Effector memory CD4-positive, alpha-beta T cell (primary cell): ENCODE data around the gene PVR.

Experiments
- DNase-seq, 3 donors: peaks; one replicate each; pipeline ENCODE4 v3.0.0-alpha.2; 2020
- H3K27ac ChIP-seq: 2 replicates; pipeline ENCODE4 v1.7.0; 2013; ENCODE audit warnings: mild to moderate bottlenecking, low read length, moderate library complexity; ENCODE audit not compliant: insufficient read depth, poor library complexity, severe bottlenecking
- H3K27me3 ChIP-seq: replicated peaks from 2 replicates; pipeline ENCODE4 v1.7.0; 2013; ENCODE audit warnings: mild to moderate bottlenecking, low read length; ENCODE audit not compliant: insufficient read depth, control insufficient read depth, poor library complexity, severe bottlenecking
- H3K36me3 ChIP-seq: 2 replicates; pipeline ENCODE4 v1.7.0; 2013; ENCODE audit warnings: mild to moderate bottlenecking, low read length, moderate library complexity; ENCODE audit not compliant: control insufficient read depth, insufficient read depth
- H3K4me1 ChIP-seq: 2 replicates; pipeline ENCODE4 v1.7.0; 2013; ENCODE audit warnings: low read length, mild to moderate bottlenecking; ENCODE audit not compliant: control insufficient read depth, insufficient read depth, poor library complexity, severe bottlenecking
- H3K4me3 ChIP-seq: 2 replicates; pipeline ENCODE4 v1.7.0; 2013; ENCODE audit warnings: low read length, low read depth, mild to moderate bottlenecking; ENCODE audit not compliant: insufficient read depth, poor library complexity, severe bottlenecking
- H3K9me3 ChIP-seq: 2 replicates; pipeline ENCODE4 v1.7.0; 2013; ENCODE audit warnings: mild to moderate bottlenecking, low read length, moderate library complexity; ENCODE audit not compliant: control insufficient read depth

PVR gene

GRCh38 chr19:44692379-44692721 is 48.6 kb downstream of the PVR start:
- Histone ChIP-seq H3K36me3 (no peaks in the 10 kb centered on the region), H3K9me3 (no peaks in the 10 kb centered on the region), H3K4me3 (peak overlapping the region; percentile 36), H3K27ac (peak overlapping the region; percentile 76), H3K27me3 (no peaks in the 10 kb centered on the region), H3K4me1 (peaks cover 14% of the 10 kb centered on the region)
- no peak for DNase-seq

GRCh38 chr19:44694184-44694579 is 50.5 kb downstream of the PVR start:
- H3K4me1 ChIP-seq = peaks cover 14% of the 10 kb centered on the region
- DNase-seq = no peak
- H3K27me3 ChIP-seq = no peaks in the 10 kb centered on the region
- H3K9me3 ChIP-seq = no peaks in the 10 kb centered on the region
- no peak overlapping the region for H3K4me3 ChIP-seq
- H3K36me3 ChIP-seq = no peaks in the 10 kb centered on the region
- no peak overlapping the region for H3K27ac ChIP-seq

- no peaks in the 10 kb centered on the region for H3K9me3 ChIP-seq
- DNase-seq = no peak
- H3K27me3 ChIP-seq = no peaks in the 10 kb centered on the region
- no peaks in the 10 kb centered on the region for H3K36me3 ChIP-seq
- H3K4me1 ChIP-seq = peaks cover 8% of the 10 kb centered on the region
- no peak overlapping the region for H3K27ac ChIP-seq
- H3K4me3 ChIP-seq = no peak overlapping the region
Measured at GRCh38 chr19:44696939-44697669, 53.4 kb downstream of the PVR start.

DNA sequence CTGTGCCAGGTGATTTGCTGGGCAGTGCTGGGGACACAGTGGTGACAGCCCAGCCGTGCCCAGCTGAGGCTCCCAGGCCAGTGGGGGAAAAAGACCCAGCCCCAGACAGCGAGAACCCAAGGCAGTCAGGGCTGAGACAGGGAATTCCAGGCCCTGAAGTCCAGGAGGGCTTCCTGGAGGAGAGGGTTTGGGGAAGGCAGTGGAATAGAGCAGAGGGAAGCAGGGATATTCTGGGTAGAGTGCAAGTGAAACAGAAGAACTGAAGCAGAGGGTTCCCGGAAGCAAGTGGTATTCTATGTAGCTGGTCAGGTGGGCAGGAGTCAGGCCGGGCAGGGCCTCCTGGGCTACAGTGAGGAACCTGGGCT is 53.9 kb downstream of the PVR start:
- Histone ChIP-seq H3K4me1 (peaks cover 2% of the 10 kb centered on the region), H3K9me3 (no peaks in the 10 kb centered on the region), H3K27ac (no peak overlapping the region), H3K36me3 (no peaks in the 10 kb centered on the region), H3K4me3 (no peak overlapping the region), H3K27me3 (no peaks in the 10 kb centered on the region)
- no peak for DNase-seq

- no peaks in the 10 kb centered on the region for H3K36me3 ChIP-seq
- H3K9me3 ChIP-seq = no peaks in the 10 kb centered on the region
- no peak within 1 kb of the TSS for H3K4me3 ChIP-seq
- no peaks in the 10 kb centered on the region for H3K27me3 ChIP-seq
- no peaks in the 10 kb centered on the region for H3K4me1 ChIP-seq
- H3K27ac ChIP-seq = no peak within 1 kb of the TSS
- no peak for DNase-seq
Measured at GRCh38 chr19:44698492-44699201, 54.9 kb downstream of the PVR start, which contains the start of gene CEACAM16. TSS of gene CEACAM16 (plus strand) at chr19:44699151. CDS start at chr19:44701457, 2,306 bp downstream.

DNA sequence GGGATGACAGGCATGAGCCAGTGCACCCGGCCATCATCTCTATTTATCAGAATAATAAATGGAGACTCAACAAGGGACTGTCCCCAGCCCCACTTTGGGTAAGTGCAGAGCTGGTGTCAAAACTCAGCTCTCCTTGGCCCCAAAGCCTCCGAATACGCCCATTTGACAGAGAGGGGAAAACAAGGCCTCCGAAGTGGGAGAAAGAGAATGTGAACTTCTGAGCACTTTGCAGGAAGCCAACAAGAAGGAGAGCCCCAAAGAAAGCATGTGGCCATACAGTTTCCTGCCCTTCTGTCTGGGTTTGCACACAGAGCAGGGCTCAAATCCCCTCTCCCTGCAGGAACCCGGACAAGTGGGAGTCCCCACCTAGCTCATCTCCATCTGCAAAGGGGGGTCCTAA is 56.8 kb downstream of the PVR start:
- no peaks in the 10 kb centered on the region for H3K36me3 ChIP-seq
- DNase-seq = no peak
- no peaks in the 10 kb centered on the region for H3K27me3 ChIP-seq
- no peaks in the 10 kb centered on the region for H3K4me1 ChIP-seq
- H3K4me3 ChIP-seq = no peak overlapping the region
- H3K27ac ChIP-seq = no peak overlapping the region
- no peaks in the 10 kb centered on the region for H3K9me3 ChIP-seq

DNA sequence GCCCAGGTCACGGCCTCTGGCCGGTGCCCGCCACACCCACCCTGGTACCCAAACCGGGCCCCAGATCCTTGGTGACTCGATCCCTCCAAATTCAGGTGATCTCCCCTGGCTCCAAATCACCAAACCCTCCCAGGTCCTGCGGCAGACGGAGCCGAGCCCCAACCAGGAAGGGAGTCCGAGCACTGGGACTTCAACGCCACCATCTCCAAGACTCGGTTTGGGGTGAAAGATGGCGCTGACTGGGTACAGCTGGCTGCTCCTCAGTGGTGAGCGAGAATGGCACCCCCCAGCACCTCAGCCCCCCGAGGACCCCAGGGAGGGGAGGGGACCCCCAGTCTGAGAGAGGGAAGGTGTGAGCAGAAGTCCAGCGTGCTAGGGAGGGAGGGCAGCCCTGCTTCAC is 57.5 kb downstream of the PVR start:
- Histone ChIP-seq H3K9me3 (no peaks in the 10 kb centered on the region), H3K36me3 (no peaks in the 10 kb centered on the region), H3K27me3 (no peaks in the 10 kb centered on the region), H3K4me3 (no peak overlapping the region), H3K27ac (no peak overlapping the region), H3K4me1 (no peaks in the 10 kb centered on the region)
- no peak for DNase-seq

DNA sequence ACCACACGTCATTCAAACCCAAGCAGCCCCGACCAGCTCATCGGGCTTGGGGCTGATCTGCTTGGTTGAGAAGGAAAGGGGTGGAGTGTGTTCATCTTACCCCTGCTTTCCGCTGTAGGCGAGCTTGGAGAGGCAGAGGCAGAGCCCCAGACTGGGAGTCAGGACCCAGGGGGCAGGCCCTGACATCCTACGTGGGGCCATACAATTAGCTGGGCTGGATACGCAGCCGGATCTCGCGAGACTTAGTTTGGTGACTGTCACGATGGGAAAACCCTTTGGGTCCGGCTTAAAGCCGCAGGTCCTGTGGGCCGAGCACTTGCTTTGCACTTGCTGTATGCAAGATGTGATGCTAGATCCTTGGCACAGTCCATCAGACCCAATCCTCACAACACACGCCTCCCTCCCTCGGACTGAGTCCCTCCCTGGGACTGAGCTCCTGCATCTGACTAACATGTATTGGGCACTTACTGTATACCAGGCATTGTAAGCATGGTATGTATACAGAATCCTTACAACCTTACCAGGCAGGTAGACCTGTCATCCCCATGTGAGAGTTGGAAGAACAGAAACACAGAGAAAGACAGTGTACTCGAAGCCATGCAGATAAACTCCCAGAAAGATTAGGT is 59.0 kb downstream of the PVR start:
- DNase-seq = no peak
- H3K27me3 ChIP-seq = no peaks in the 10 kb centered on the region

DNA sequence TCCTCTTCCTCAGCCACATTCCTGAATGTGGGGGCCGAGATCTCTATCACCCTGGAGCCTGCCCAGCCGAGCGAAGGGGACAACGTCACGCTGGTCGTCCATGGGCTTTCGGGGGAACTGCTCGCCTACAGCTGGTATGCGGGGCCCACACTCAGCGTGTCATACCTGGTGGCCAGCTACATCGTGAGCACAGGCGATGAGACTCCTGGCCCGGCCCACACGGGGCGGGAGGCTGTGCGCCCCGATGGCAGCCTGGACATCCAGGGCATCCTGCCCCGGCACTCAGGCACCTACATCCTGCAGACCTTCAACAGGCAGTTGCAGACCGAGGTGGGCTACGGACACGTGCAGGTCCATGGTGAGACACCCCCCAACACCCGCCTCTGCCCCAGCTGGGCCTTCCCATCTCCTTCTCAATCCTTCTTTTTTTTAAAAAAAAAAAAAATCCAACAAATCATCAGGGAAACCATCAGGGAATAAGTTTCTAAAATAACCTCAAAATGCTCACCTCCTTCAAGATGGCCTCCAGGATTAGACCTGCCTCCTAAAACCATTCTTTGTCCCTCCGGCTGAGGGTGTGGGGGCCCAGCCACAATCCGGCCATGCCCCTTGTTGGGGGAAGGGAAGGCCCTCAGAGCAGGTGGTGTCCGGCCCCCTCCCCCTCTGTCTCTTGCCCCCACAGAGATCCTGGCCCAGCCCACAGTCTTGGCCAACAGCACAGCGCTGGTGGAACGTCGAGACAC is 59.8 kb downstream of the PVR start:
- H3K36me3 ChIP-seq = no peaks in the 10 kb centered on the region
- no peak overlapping the region for H3K27ac ChIP-seq
- DNase-seq = no peak
- no peaks in the 10 kb centered on the region for H3K9me3 ChIP-seq
- no peaks in the 10 kb centered on the region for H3K4me1 ChIP-seq
- H3K4me3 ChIP-seq = no peak overlapping the region
- H3K27me3 ChIP-seq = no peaks in the 10 kb centered on the region

More for the DNA sequence above, 59.0 kb downstream of the PVR start:
- Histone ChIP-seq H3K36me3 (no peaks in the 10 kb centered on the region), H3K9me3 (no peaks in the 10 kb centered on the region), H3K27ac (no peak overlapping the region), H3K4me1 (no peaks in the 10 kb centered on the region), H3K4me3 (no peak overlapping the region)
